Panc1 (cell line): ENCODE measurements around the gene WNT7B. TPM values are rescaled to one million over a fixed set of nuclear protein-coding genes. Genes with fewer than 3 reads are reported as not detected.

ENCODE experiments used
- ATAC-seq: fragments of 200-7000 bp; cut with Tn5 transposase; 2 replicates; pipeline ENCODE4 v1.9.1; 2020; ENCODE audit warnings: mild to moderate bottlenecking, moderate library complexity
- BruUV-seq: library from RNA; stranded (reverse); fragments of 400-500 nt; replicated peaks from 2 replicates; lab custom pipeline; 2021; lab: Mats Ljungman, UMichigan
- CTCF ChIA-PET: fragments of 300-600 bp; sonication (Branson Sonifier 250); formaldehyde crosslinking; loops from one replicate; lab custom pipeline; 2022; ENCODE audit warnings: antibody characterized with exemption; lab: Charles Lee
- POLR2A ChIA-PET: fragments of 300-600 bp; sonication (Branson Sonifier 250); formaldehyde crosslinking; loops from one replicate; lab custom pipeline; 2022; ENCODE audit warnings: antibody characterized with exemption; lab: Charles Lee
- DNase-seq: peaks from one replicate; pipeline ENCODE4 v3.0.0-alpha.2; 2010; ENCODE audit warnings: low read depth, low spot score
- H3K27ac ChIP-seq: 2 replicates; pipeline ENCODE4 v1.5.1; 2011; ENCODE audit warnings: mild to moderate bottlenecking, low read length, inconsistent platforms
- H3K27me3 ChIP-seq: fragments of 200-500 bp; sonication (Bioruptor generic); 2 replicates; pipeline ENCODE4 v1.6.0; 2014; ENCODE audit warnings: low read length, inconsistent platforms; ENCODE audit not compliant: control insufficient read depth, insufficient read depth
- H3K36me3 ChIP-seq: fragments of 200-500 bp; sonication (Bioruptor generic); 2 replicates; pipeline ENCODE4 v1.5.1; 2014; ENCODE audit warnings: inconsistent platforms, mild to moderate bottlenecking, low read length, moderate library complexity; ENCODE audit not compliant: control insufficient read depth, insufficient read depth
- H3K4me1 ChIP-seq: 2 replicates; pipeline ENCODE4 v1.5.1; 2011; ENCODE audit warnings: inconsistent platforms, mild to moderate bottlenecking, low read length, moderate library complexity; ENCODE audit not compliant: control insufficient read depth, insufficient read depth
- H3K4me3 ChIP-seq, 2 experiments: 2 replicates each; pipeline ENCODE4 v1.5.1; 2011 to 2012; ENCODE audit warnings: low read depth in 2 of 2, low read length in 2 of 2, mild to moderate bottlenecking in 2 of 2, inconsistent platforms in 1 of 2, moderate library complexity in 1 of 2
- H3K9me3 ChIP-seq: fragments of 200-500 bp; sonication (Bioruptor generic); 2 replicates; pipeline ENCODE4 v1.5.1; 2014; ENCODE audit warnings: low read depth, mild to moderate bottlenecking, inconsistent platforms, low read length, moderate library complexity; ENCODE audit not compliant: control insufficient read depth, insufficient read depth
- CTCF ChIP-seq: fragments of 450-650 bp; IDR thresholded peaks from 2 replicates; pipeline ENCODE4 v1.5.1; 2017; ENCODE audit warnings: mild to moderate bottlenecking
- POLR2AphosphoS5 ChIP-seq: IDR thresholded peaks from 2 replicates; pipeline ENCODE4 v1.6.1; 2012; ENCODE audit warnings: mild to moderate bottlenecking, low read depth, low read length, moderate library complexity
- SIN3A ChIP-seq: IDR thresholded peaks from 2 replicates; pipeline ENCODE4 v1.6.1; 2012; ENCODE audit warnings: low read depth, mild to moderate bottlenecking, low read length, moderate library complexity, borderline replicate concordance; ENCODE audit not compliant: insufficient read depth
- TCF7L2 ChIP-seq: IDR thresholded peaks from 2 replicates; pipeline ENCODE4 v1.6.1; 2011; ENCODE audit warnings: mild to moderate bottlenecking, low read depth, low read length, inconsistent platforms
- in situ Hi-C: cut with HindIII; loops from 2 replicates; pipeline ENCODE4 v1.10.0; 2016; ENCODE audit warnings: low sequenced_read_pairs, low pct_unique_long_range_greater_than_20kb
- intact Hi-C: fragments of 100-400 bp; cut with micrococcal nuclease; formaldehyde crosslinking; loops from one replicate; pipeline ENCODE4 v1.10.0; 2022; ENCODE audit not compliant: unreplicated experiment
- total RNA-seq: library from RNA; stranded (reverse); gene quantifications from one replicate; pipeline ENCODE4 v1.2.1, GENCODE V29; 2021; ENCODE audit not compliant: unreplicated experiment
- TF ChIP-seq, protein P1 (sequence below), 2 experiments: IDR thresholded peaks; 2 replicates each; pipeline ENCODE4 v1.6.1; 2011 to 2012; ENCODE audit warnings: low read depth in 2 of 2, control low read depth in 1 of 2, low read length in 1 of 2, mild to moderate bottlenecking in 1 of 2, moderate library complexity in 1 of 2; ENCODE audit not compliant: insufficient read depth in 1 of 2

Gene WNT7B
- total RNA-seq, 1 experiment from 2014 or later = 52.1 TPM

DNA sequence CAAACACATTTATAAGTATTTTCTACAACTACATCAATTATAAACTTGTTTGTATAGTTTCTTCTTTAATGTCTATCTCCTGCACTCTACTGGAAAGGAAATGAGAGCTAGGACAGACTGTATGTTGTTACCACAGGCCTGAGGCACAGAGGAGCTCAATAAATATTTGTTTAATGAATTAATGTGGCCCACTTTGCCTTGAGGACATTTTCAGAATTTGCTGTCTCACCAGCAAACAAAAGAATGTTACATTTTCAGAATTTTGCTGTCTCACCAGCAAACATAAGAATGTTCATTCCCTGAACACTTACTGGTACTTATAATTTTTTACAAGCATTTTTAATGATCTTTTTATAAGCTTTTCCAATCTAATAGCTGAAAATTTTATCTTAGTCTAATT lies 41.9 kb upstream of the WNT7B start:
- Histone ChIP-seq H3K27ac (peak overlapping the region; percentile 2; the same call in 1 of the 2 replicates), H3K9me3 (no peaks in the 10 kb centered on the region), H3K4me3 (no peak overlapping the region), H3K4me1 (peaks cover 19% of the 10 kb centered on the region), H3K27me3 (no peaks in the 10 kb centered on the region), H3K36me3 (no peaks in the 10 kb centered on the region)
- in situ Hi-C loops (loop anchor here (25.0 kb wide), 1 partner anchor 293 kb away; no protein-coding TSS in a partner anchor), intact Hi-C loops (no loop called here)
- no peak for TF ChIP-seq SIN3A
- no peak for TF ChIP-seq POLR2AphosphoS5
- TF ChIP-seq CTCF = no peak
- TF ChIP-seq, protein P1, sequence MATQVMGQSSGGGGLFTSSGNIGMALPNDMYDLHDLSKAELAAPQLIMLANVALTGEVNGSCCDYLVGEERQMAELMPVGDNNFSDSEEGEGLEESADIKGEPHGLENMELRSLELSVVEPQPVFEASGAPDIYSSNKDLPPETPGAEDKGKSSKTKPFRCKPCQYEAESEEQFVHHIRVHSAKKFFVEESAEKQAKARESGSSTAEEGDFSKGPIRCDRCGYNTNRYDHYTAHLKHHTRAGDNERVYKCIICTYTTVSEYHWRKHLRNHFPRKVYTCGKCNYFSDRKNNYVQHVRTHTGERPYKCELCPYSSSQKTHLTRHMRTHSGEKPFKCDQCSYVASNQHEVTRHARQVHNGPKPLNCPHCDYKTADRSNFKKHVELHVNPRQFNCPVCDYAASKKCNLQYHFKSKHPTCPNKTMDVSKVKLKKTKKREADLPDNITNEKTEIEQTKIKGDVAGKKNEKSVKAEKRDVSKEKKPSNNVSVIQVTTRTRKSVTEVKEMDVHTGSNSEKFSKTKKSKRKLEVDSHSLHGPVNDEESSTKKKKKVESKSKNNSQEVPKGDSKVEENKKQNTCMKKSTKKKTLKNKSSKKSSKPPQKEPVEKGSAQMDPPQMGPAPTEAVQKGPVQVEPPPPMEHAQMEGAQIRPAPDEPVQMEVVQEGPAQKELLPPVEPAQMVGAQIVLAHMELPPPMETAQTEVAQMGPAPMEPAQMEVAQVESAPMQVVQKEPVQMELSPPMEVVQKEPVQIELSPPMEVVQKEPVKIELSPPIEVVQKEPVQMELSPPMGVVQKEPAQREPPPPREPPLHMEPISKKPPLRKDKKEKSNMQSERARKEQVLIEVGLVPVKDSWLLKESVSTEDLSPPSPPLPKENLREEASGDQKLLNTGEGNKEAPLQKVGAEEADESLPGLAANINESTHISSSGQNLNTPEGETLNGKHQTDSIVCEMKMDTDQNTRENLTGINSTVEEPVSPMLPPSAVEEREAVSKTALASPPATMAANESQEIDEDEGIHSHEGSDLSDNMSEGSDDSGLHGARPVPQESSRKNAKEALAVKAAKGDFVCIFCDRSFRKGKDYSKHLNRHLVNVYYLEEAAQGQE (IDR thresholded peaks at IDR 0.05; ENCODE audit: insufficient read depth in 1 of 2, low read depth in 2 of 2, low read length in 1 of 2) = no peak
- no peak for TF ChIP-seq TCF7L2
- ChIA-PET POLR2A (interaction anchor here (0.7 kb wide), 1 partner anchor 55 kb away, joined by 3 read pairs; no protein-coding TSS in a partner anchor), CTCF (no interaction called here)
- ATAC-seq (no peak), DNase-seq (no peak)
- BruUV-seq = no TSS peak

DNA sequence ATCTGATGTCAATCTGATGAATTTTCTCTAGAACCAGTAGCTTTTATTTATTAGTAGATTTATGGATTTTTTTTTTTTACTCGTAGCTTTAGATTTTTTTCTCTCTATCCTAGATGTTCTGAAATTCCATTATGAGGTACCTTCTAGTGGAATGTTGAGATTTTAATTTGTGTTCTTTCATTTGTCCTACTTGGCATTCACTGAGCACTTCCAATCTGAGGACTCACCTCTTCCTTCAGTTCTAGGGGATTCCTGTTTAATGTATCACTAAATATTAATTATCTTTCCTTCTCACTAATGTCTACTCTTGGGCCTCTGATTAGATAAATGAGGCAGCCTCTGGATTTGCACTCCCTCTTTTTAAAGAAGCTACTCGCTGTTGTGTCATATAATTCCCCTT lies 40.2 kb upstream of the WNT7B start:
- no peaks in the 10 kb centered on the region for H3K27me3 ChIP-seq
- DNase-seq (no peak), ATAC-seq (no peak)
- H3K27ac ChIP-seq = peak overlapping the region; percentile 66; the same call in 1 of the 2 replicates
- H3K36me3 ChIP-seq = no peaks in the 10 kb centered on the region
- H3K4me3 ChIP-seq = no peak overlapping the region
- in situ Hi-C loops = loop anchor here (25.0 kb wide), 1 partner anchor 295 kb away; no protein-coding TSS in a partner anchor
- intact Hi-C loops = no loop called here
- H3K9me3 ChIP-seq = no peaks in the 10 kb centered on the region
- ChIA-PET CTCF (interaction anchor here (0.7 kb wide), 1 partner anchor 17 kb away, joined by 3 read pairs; no protein-coding TSS in a partner anchor), POLR2A (no interaction called here)
- TF ChIP-seq CTCF (no peak), TCF7L2 (no peak), SIN3A (no peak), POLR2AphosphoS5 (no peak)
- TF ChIP-seq, protein P1 (IDR thresholded peaks at IDR 0.05; ENCODE audit: insufficient read depth in 1 of 2, low read depth in 2 of 2, low read length in 1 of 2) = no peak
- peaks cover 29% of the 10 kb centered on the region for H3K4me1 ChIP-seq
- no TSS peak for BruUV-seq
